DMS53 treated with DMSO at 0.1 percent for 48 hours (cell line): Measurements from ENCODE around the gene MOV10L1.
A peak's percentile ranks its signal among the peaks of the same experiment; 100 is the strongest.
"Not testable (repeated sequence)": the region's sequence is repeated elsewhere in the genome, so short reads cannot be mapped to it uniquely, and the experiment has no call there.

Experiments used
- DNase-seq: peaks from one replicate; lab custom pipeline; 2025; ENCODE audit not compliant: unreplicated experiment; lab: John Stamatoyannopoulos, UW

Gene MOV10L1

GRCh38 chr22:50137277-50137676 is 47.5 kb downstream of the MOV10L1 start:
- not testable (repeated sequence) for DNase-seq

GRCh38 chr22:50138041-50138440 is 48.2 kb downstream of the MOV10L1 start:
- no peak for DNase-seq

- no peak for DNase-seq
Observed at GRCh38 chr22:50138988-50139387, 49.2 kb downstream of the MOV10L1 start.

DNA sequence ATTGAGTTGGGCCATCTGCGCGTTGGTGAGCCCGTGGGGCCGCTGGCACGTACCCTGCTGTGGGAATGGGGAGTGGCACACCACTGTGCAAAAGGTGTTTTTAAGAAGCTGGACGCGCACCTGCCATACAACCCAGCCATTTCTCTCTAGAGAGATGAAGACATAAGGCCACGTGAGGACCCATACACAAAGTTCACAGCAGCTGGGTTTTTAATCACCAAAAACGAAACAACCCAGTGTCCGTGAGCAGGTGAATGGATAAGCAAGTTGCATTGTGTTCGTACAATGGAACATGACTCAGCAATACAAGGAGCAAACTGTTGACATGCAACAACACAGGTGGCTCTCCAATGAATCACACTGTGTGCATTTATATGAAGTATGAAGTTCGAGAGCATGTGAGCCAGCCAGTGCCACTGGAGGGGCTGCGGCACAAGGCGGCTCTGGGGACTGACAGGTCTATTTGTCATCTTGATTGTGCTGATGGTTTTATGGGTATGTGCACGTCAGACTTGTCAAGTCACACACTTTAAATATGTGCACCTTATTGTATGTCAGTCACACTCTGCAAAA is 50.1 kb downstream of the MOV10L1 start:
- peak; percentile 88 for DNase-seq

DNA sequence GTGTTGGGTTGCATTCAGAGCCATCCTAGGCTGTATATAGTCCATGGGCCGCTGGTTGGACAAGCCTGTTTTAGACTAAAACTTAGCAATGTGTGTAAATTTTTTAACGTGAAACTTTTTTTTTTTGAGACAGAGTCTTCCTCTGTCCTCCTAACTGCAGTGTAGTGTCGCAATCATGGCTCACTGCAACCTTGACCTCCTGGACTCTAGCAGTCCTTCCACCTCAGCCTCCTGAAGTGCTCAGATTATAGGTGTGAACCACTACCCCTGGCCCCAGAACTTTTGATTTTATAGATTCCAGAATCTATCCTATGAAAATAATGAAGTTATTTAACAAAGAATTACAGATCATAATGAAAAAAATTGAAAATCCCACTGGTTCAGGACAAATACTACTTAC is 50.8 kb downstream of the MOV10L1 start:
- no peak for DNase-seq

DNA sequence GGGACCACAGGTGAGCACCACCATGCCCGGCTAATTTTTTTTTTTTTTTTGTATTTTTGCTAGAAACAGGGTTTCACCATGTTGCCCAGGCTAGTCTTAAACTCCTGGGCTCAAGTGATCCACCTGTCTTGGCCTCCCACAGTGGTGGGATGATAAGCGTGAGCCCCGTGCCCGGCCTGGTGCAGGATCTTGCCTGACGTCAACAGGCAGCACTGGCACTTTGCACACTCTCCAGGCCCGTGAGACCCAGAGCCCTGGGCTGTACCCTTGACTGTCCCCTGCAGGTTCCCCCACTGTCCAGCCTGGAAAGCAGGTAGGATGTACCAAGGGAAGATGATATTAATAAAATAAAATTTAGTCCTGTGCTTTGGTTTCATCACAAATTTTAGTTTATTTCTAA is 51.7 kb downstream of the MOV10L1 start:
- peak; percentile 54 for DNase-seq

- DNase-seq = peak; percentile 67
Observed at GRCh38 chr22:50141891-50142363, 52.1 kb downstream of the MOV10L1 start.

DNA sequence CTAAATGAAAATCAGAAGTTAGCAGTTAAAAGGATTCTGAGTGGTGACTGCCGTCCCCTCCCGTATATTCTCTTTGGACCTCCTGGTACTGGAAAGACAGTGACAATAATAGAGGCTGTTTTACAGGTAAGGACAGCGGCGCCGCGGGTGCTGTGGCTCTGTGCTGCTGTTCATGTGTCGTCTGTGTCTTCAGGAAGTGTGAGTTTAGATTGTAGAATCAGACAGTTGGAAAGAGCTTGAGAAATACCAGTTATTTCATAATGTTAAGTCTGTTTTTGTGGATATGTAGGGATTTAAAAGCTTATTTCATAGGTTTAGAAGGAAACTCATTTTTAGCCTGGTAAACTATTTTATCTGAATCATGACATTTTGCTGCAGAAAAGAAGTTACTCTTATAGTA is 53.3 kb downstream of the MOV10L1 start:
- DNase-seq = no peak

DNA sequence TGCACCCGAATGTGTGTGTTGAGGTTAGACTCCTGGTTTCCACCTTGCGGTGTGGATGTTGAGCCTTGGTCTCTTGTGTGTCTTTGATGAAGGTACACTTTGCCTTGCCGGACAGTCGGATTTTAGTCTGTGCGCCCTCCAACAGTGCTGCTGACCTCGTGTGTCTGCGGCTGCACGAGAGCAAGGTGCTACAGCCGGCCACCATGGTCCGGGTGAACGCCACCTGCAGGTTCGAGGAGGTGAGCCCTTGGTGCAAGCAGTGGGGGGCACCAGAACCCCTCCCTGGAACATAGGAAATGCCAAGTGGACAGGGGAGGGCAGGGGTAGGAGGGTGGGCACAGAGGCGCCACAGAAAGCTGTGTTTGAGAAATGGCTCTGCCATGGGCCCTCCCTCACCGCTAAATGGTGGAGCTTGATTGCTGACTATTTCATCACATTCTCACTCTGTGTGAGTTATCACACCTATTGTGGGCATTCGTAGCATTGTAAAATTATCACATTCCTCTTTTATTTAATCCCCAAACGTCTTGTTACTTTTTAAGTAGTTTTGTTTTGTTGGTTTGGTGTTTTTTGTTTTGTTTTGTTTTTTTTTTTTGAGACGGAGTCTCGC is 54.3 kb downstream of the MOV10L1 start:
- DNase-seq = no peak

- DNase-seq = no peak
Observed at GRCh38 chr22:50145721-50146438, 56.1 kb downstream of the MOV10L1 start.

DNA sequence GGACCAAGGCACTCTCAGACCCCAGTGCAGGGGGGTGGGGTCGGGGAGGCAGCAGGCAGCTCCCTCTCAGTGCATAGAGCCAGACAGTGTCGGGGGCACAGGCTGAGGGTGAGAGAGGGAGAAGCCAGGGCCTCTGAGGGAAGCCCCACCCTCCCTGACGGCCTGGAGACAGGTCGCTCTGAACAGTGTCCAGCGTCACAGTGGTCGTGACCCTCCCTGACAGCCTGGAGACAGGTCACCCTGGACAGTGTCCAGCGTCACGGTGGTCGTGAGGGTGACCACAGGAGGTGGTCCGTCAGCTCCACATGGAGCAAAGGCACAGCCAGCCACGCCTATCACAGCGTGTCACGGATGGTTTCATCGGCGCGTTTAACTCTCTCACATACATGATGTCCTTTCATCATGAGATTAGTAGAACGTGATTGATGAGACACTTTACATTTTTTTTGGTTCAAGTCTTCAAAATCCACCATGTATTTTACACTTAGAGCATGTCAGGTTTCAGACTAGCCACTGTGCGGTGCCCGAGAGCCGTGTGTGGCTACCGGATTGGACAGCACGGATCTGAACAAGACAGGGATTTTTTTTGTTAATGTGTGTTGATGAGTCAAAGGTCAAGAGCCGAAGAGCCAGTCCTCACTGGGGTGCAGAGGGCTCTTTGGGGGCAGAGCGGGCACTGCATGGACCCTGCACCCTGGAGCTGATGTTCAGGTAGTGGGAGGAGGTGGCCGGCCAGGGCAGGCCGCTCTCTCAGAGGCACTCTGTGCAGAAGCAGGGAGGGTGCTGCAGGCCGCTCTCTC is 56.8 kb downstream of the MOV10L1 start:
- peak; percentile 45 for DNase-seq

DNA sequence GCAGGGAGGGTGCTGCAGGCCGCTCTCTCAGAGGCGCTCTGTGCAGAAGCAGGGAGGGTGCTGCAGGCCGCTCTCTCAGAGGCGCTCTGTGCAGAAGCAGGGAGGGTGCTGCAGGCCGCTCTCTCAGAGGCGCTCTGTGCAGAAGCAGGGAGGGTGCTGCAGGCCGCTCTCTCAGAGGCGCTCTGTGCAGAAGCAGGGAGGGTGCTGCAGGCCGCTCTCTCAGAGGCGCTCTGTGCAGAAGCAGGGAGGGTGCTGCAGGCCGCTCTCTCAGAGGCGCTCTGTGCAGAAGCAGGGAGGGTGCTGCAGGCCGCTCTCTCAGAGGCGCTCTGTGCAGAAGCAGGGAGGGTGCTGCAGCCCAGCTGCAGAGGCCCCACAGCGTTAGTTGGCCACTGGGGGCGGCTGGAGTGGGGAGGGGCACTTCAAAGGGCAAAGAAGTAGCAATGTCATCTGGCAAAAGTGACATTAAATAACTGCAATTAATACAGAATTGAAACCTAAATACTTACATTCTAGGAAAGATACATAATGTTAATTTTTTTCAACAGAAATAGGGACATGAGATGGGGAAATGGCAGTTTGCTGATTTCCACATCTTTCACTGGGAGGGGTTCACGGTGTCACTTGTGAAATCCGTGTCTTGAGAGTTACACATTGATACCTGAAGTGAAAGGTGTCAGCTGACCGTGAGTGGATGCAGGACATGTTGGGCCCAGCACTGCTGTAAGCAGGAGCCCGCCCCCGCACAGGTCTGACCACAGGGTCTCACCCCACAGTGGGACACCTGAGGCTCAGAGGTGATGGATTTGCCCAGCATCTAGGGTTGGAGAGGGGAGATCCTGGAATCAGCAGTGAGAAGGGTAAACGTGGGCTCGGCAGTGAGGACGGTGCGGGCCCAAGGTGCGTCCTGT is 57.7 kb downstream of the MOV10L1 start:
- not testable (repeated sequence) for DNase-seq

GRCh38 chr22:50148166-50148500 is 58.3 kb downstream of the MOV10L1 start:
- no peak for DNase-seq

- DNase-seq = peak; percentile 89
Observed at GRCh38 chr22:50148991-50149721, 59.4 kb downstream of the MOV10L1 start.

DNA sequence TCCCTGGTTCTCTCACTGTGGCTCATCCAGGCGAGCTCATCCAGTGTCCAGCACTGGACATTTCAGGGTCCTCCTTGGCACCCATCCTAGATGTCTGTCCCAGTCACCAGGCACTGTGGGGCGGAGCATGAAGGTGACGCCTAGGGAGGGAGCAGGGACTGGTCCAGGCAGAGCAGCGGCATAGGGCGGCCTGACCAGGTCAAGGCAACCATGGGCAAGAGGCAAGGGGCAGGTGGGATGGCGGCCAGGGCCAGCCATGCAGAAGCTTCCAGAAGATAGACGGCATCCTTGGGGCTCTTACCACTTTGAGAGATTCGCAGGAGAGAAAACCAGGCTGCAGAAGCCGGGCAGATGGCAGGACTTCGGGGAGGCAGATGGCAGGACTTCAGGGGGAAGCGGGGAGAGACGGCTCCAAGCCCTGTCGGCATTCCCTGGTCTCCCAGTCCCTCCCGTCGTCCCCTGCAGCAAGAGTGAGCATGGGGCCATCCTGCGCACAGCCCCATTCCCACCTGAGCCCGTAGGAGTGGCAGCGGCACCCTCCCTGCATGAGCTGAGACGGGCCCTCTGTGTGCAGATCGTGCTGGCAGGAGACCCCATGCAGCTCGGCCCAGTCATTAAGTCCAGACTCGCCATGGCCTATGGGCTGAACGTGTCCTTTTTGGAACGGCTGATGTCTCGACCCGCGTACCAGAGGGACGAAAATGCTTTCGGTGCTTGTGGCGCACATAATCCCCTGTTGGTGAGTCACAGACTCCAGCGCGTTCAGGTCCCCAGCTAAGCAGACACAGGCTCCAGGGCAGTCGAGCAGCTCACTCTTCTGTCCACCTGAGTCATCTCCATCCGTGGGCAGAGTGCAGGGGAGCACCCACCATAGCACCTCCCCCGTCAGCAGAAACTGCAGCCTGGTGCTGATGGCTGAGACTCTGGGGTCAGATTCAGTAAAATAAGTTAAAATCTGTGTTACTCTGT is 60.6 kb downstream of the MOV10L1 start:
- DNase-seq = no peak

DNA sequence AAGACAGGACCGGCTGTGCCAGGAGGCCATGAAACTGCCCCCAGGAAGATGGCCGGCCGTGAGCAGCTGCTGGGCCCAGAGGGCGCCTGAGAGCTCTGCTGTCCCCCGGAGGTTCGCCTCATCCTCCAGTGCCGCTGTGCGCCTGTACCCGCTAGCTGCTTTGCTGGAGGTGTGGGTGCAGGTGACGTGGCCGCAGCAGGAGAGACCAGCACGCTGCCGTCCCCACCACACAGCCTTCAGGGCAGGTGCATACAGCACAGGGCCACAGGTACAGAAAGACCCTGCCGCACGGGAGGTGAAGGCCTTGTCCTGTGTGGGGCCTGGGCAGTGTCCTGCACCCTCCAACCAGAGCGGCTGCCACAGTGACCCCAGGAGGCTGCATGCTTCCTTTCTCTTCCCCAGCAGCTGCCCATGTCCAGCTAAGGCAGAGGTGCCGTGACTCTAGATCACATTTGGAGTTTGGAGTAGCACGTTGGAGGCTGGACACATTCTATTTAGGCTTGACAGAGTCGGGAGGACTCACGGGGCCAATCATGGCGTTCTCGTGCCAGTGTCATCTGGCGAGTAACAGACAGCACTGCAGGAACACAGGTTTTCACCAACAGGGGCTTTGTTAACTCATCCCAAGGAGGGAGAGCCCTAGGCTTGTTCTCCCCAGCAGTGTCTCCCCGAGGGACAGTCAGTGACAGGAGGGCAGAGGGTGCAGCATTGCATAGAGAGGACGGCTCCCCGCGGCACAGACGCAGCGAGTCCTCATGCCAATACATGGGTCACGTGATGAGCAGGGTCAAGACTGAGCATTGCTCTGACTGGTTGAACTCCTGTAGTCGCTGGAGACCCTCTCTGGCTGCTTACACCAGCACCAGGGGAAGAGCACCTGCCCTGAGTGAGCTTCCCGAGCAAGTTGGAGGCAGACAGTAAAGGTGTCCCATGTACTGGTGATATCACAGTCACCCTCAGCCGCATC is 62.0 kb downstream of the MOV10L1 start:
- DNase-seq = no peak

- DNase-seq = no peak
Observed at GRCh38 chr22:50153056-50153755, 63.4 kb downstream of the MOV10L1 start.
